Endothelial cell of umbilical vein (primary cell): Measurements from ENCODE around the gene SH3TC2.

ENCODE experiments used
- CTCF ChIP-seq, 2 donors: IDR thresholded peaks; 1 replicate in 1 of 2; 2 replicates in 1 of 2; pipeline ENCODE4 v1.5.1; 2011; ENCODE audit warnings: low read length in 2 of 2, mild to moderate bottlenecking in 2 of 2, moderate library complexity in 2 of 2, control low read depth in 1 of 2, inconsistent platforms in 1 of 2, low read depth in 1 of 2; ENCODE audit not compliant: insufficient read depth in 1 of 2; ENCODE audit errors: extremely low read depth in 1 of 2
- EZH2 ChIP-seq: IDR thresholded peaks from 2 replicates; pipeline ENCODE4 v1.6.1; 2012; ENCODE audit warnings: borderline replicate concordance, low read depth, mild to moderate bottlenecking, moderate library complexity, low read length, inconsistent platforms; ENCODE audit not compliant: severe bottlenecking
- FOS ChIP-seq: IDR thresholded peaks from 2 replicates; pipeline ENCODE4 v1.6.1; 2011; ENCODE audit warnings: mild to moderate bottlenecking, low read length, moderate library complexity, borderline replicate concordance; ENCODE audit not compliant: insufficient read depth
- GATA2 ChIP-seq: IDR thresholded peaks from 2 replicates; pipeline ENCODE4 v1.7.0; 2011; ENCODE audit warnings: low read depth, mild to moderate bottlenecking, moderate library complexity, mixed read lengths, low read length; ENCODE audit not compliant: insufficient read length, insufficient read depth
- JUN ChIP-seq: IDR thresholded peaks from 2 replicates; pipeline ENCODE4 v1.6.1; 2011; ENCODE audit warnings: borderline replicate concordance, low read depth; ENCODE audit not compliant: insufficient read length, insufficient read depth
- MAX ChIP-seq: IDR thresholded peaks from 2 replicates; pipeline ENCODE4 v1.6.1; 2011; ENCODE audit not compliant: insufficient read depth, insufficient read length
- MYC ChIP-seq: IDR thresholded peaks from one replicate; pipeline ENCODE4 v1.6.1; 2011; ENCODE audit warnings: mild to moderate bottlenecking, low read depth, low read length
- POLR2A ChIP-seq: IDR thresholded peaks from 2 replicates; pipeline ENCODE4 v1.6.1; 2012; ENCODE audit warnings: low read depth, mild to moderate bottlenecking, control low read depth, low read length
- POLR2AphosphoS5 ChIP-seq: IDR thresholded peaks from 2 replicates; pipeline ENCODE4 v1.6.1; 2012; ENCODE audit warnings: low read depth, mild to moderate bottlenecking, control low read depth, low read length, moderate library complexity; ENCODE audit not compliant: insufficient read depth

DNA sequence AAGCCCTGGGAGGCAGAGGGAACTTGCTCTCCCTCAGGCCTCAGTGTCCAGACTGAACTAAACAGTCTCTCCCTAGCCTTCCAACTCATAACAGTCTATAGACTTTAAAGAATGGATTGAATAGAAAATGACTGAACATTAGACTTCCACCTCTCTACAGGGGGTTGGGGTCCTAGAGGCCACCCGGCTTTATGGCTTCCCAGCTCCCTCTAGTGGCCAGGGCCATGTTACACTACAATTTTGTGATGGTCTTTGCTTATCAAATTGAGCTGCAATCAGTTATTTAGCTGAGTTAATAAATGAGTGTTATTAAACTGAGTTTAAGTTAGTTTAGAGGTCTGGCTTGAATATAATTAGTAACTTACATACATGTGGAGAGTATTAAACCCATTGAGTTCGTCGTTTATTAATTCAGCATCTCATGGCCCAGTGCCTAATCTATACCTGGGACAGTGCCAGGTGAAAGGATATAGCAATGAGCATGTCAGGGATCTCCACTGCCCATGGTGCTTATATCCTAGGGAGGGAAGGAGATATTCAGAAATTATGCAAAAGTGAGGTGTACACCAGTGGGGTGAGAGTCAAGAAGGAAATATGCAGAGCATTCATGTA is 105.2 kb downstream of the SH3TC2 start:
- TF ChIP-seq EZH2 (no peak), MAX (no peak), POLR2A (no peak), CTCF (IDR thresholded peaks at IDR 0.05; ENCODE audit: extremely low read depth in 1 of 2, insufficient read depth in 1 of 2, low read depth in 1 of 2, low read length in 2 of 2) (peak; percentile 77 to 88), FOS (no peak), POLR2AphosphoS5 (no peak), MYC (no peak), GATA2 (peak; percentile 13), JUN (no peak)
